GM18526 (cell line): ENCODE data around the gene GNL3.

Experiments
- POLR2A ChIP-seq: IDR thresholded peaks from 3 replicates; pipeline ENCODE4 v1.6.1; 2011; ENCODE audit not compliant: insufficient read length; ENCODE audit errors: extremely low read depth

GNL3 gene

DNA sequence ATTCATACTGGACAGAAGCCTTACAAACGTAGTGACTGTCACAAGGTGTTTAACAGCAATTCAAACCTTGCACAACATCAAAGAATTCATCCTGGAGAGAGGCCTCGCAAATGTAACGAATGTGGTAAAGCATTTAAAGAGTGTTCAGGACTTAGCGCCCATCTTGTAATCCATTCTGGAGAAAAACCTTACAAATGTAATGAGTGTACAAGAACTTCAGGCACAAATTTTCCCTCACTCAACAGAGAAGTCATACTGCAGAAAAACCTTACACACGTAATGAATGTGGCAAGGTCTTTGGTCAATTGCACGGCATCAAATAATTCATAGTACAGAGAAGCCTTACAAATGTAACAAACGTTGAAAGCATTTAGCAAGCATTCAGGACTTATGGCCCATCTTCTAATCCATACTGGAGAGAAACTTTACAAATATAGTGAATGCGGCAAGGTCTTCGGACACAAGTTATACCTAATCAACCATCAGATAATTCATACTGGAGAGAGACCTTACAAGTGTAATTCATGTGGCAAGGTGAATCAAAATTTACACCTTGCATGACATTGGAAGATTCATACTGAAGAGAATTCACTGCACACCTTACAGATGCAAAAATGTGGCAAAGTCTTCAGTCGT is 47.5 kb downstream of the GNL3 start:
- TF ChIP-seq POLR2A: no peak

DNA sequence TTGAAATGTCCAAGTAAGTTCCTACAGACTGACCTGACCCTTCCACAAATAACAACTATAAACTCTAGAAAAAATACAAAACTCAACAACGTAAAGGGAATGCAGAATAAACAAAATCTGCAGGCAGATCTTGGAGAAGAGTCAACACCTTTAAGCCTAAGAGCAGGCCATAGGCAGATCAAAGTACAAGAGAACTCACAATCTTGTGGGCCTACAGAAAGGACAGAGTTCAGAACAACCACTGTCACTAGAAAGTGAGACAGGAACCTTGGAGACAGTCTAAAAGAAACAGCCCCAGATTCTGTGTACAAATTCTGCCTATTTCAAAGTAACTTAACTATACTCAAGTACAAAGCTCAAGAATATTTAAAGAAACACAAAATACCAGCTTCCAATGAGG is 53.9 kb downstream of the GNL3 start:
- no peak for TF ChIP-seq POLR2A

DNA sequence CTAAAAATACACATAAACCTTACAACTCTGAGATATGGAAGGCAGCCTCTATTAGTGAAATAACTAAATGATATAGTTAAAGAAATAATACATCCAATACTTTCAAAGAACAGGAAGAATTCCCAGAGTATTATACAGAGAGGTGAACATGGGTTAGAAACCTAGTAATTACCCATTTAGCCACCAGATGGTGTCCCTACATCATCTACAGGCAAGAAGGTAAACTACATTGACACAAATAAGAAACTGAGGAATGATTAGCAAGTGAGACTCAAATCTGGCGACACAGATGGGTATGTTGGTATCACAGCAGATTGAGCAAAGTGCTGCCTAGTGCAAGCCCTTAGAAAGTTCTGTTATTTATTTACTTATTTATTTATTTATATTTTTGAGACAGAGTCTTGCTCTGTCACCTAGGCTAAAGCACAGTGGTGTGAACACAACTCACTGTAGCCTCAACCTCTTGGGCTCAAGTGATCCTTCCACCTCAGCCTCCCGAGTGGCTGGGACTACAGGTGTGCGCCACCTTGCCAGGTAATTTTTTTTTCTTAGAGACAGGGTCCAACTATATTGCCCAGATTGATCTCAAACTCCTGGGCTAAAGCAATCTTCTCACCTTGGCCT is 56.7 kb downstream of the GNL3 start:
- TF ChIP-seq POLR2A: no peak

DNA sequence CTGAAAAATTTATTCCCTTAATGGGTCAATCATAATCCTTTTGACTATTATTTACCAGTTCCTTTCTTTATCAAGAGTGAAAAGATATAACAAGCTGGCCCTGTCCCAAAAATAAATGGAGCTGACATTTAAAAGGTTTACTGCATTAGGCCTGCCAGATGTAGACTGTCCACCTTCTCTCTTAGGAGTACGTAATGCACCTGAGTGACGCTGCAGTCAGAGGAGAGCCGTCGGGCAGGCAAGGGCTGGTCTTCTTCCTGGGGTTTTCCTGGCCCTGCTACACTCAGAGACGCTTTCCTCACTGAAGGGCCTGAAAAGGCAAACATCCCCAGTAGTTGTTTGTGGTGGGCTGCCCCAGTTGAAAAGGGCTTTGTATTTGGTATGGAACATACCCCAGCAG is 57.3 kb downstream of the GNL3 start:
- no peak for TF ChIP-seq POLR2A

DNA sequence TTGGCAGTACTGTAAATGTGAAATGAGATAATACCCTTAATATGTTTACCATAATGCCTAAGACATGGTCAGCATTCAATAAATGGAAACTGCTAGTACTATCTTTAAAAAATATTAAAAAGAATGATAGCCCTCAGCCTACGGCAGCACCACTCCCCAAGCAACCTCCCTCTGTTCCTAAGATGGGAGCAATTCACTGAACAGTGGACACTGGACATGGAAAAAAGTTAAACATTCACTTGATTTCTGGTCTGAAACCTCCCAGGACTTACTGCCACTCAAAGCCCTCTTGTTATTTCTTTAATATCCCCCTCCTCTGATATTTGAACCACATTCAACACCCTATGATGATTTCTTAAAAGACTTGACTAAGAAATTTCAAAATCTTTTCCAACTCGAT is 57.9 kb downstream of the GNL3 start:
- no peak for TF ChIP-seq POLR2A
